Nephron progenitor cell (in vitro differentiated cells): ENCODE measurements around the gene PRKAA2.

Experiments
- DNase-seq: peaks from one replicate; pipeline ENCODE4 v3.0.0; 2021
- H3K27ac Mint-ChIP-seq: 2 replicates; pipeline ENCODE4 v1.8.0; 2021; ENCODE audit warnings: mild to moderate bottlenecking, moderate library complexity, mixed read lengths
- H3K27me3 Mint-ChIP-seq: 2 replicates; pipeline ENCODE4 v1.8.0; 2021; ENCODE audit warnings: mild to moderate bottlenecking, low read depth, mixed read lengths; ENCODE audit not compliant: poor library complexity
- H3K36me3 Mint-ChIP-seq: 2 replicates; pipeline ENCODE4 v1.8.0; 2021; ENCODE audit warnings: low read depth, mixed read lengths
- H3K4me1 Mint-ChIP-seq: 2 replicates; pipeline ENCODE4 v1.8.0; 2021; ENCODE audit warnings: mixed read lengths
- H3K4me3 Mint-ChIP-seq: 2 replicates; pipeline ENCODE4 v1.8.0; 2021; ENCODE audit warnings: mild to moderate bottlenecking, moderate library complexity, mixed read lengths
- H3K9me3 Mint-ChIP-seq: 2 replicates; pipeline ENCODE4 v1.8.0; 2021; ENCODE audit warnings: mild to moderate bottlenecking, moderate library complexity, mixed read lengths
- TF ChIP-seq, protein P1 (sequence below): fragments of 200-600 bp; sonication (generic); IDR thresholded peaks from 2 replicates; pipeline ENCODE4 v1.5.0; 2021; ENCODE audit warnings: antibody characterized with exemption

The PRKAA2 gene

DNA sequence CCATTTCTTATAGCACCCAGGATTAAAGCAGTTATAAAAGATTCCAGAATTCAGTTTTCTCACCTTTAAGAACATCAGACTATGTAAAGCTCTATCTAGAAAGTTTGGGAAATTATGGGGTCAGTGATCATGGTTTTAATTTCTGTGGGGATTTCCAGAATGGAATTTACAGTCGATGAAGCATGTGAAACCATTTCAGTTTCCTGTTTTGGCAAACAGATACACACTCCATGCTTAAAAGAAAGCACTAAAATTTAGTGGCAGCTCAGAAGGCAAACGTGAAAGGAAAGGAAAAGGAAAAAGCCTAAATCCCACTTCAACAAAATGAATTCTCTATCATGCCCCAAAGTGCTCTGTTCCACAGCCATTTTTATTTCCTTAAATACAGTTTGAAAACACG, 113.7 kb downstream of the PRKAA2 start:
- Mint-ChIP-seq H3K27me3 (peaks cover 14% of the 10 kb centered on the region), H3K4me1 (no peaks in the 10 kb centered on the region), H3K4me3 (no peak overlapping the region), H3K36me3 (no peaks in the 10 kb centered on the region), H3K9me3 (no peaks in the 10 kb centered on the region), H3K27ac (no peak overlapping the region)
- no peak for DNase-seq
- TF ChIP-seq, protein P1, sequence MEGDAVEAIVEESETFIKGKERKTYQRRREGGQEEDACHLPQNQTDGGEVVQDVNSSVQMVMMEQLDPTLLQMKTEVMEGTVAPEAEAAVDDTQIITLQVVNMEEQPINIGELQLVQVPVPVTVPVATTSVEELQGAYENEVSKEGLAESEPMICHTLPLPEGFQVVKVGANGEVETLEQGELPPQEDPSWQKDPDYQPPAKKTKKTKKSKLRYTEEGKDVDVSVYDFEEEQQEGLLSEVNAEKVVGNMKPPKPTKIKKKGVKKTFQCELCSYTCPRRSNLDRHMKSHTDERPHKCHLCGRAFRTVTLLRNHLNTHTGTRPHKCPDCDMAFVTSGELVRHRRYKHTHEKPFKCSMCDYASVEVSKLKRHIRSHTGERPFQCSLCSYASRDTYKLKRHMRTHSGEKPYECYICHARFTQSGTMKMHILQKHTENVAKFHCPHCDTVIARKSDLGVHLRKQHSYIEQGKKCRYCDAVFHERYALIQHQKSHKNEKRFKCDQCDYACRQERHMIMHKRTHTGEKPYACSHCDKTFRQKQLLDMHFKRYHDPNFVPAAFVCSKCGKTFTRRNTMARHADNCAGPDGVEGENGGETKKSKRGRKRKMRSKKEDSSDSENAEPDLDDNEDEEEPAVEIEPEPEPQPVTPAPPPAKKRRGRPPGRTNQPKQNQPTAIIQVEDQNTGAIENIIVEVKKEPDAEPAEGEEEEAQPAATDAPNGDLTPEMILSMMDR, result no peak
